HG02759 (cell line): ENCODE results near the gene POU2AF1.
"Not testable (repeated sequence)": the region's sequence is repeated elsewhere in the genome, so short reads cannot be mapped to it uniquely, and the experiment has no call there.

Source experiments
- ATAC-seq: cut with Tn5 transposase; IDR thresholded peaks from one replicate; pipeline ENCODE4 v1.9.1; 2021; ENCODE audit warnings: mild to moderate bottlenecking, moderate library complexity; ENCODE audit not compliant: unreplicated experiment

POU2AF1 gene

GRCh38 chr11:111322534-111322933, 56.5 kb downstream of the POU2AF1 start:
- no peak for ATAC-seq

GRCh38 chr11:111320728-111321568, 58.1 kb downstream of the POU2AF1 start:
- ATAC-seq: no peak

- not testable (repeated sequence) for ATAC-seq
These were observed 58.9 kb downstream of the POU2AF1 start for GRCh38 chr11:111320199-111320598.

- no peak for ATAC-seq
These were observed 59.8 kb downstream of the POU2AF1 start for GRCh38 chr11:111319296-111319695.

DNA sequence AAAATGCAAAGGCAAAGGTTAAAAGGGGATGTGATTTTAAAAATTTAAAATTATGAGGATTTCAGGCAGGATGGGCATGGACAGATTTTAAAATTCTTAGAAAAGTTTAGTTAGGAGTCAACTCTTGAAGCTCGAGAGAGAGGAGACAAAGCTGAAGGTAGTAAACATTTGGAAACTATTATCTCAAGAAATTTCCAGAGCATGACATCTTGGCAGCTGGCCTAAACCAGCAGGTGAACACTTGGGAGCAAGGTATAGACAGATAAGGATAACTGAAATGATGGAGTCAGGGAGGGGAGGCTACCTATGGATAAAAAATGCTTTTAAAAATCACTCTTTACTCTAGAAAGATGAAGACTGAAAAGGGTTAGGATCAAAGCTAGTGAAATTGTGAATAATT, 67.0 kb downstream of the POU2AF1 start:
- ATAC-seq: no peak

GRCh38 chr11:111310723-111311122, 68.4 kb downstream of the POU2AF1 start:
- ATAC-seq: no peak

- no peak for ATAC-seq
These were observed 69.0 kb downstream of the POU2AF1 start for GRCh38 chr11:111310088-111310487.

- ATAC-seq: no peak
These were observed 69.7 kb downstream of the POU2AF1 start for GRCh38 chr11:111309215-111309915.

DNA sequence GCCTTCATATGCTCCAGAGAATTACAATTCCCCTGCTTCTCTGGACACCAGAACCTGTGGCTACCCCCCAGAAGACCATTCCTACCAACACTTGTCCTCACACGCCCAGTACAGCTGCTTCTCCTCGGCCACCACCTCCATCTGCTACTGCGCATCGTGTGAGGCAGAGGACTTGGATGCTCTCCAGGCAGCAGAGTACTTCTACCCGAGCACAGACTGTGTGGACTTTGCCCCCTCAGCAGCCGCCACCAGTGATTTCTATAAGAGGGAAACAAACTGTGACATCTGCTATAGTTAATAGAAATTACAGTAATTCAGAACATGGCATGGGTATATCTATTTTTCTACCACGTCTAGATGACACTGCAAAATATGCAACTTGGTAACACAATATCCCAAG, 70.9 kb downstream of the POU2AF1 start:
- ATAC-seq: no peak

GRCh38 chr11:111307472-111308108, 71.5 kb downstream of the POU2AF1 start:
- ATAC-seq: no peak

DNA sequence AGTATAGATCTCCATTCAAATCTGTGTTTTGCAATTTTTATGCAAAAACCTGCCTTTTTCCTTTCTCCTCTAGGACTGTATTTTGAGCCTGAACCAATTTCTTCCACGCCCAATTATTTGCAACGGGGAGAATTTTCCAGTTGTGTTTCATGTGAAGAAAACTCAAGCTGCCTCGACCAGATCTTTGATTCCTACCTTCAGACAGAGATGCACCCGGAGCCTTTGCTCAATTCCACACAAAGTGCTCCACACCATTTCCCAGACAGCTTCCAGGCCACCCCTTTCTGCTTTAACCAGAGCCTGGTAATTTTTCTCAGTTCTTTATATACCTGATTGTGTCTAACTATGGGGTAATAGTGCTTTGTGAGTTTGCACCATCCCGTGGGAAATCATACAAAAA, 72.8 kb downstream of the POU2AF1 start:
- no peak for ATAC-seq

DNA sequence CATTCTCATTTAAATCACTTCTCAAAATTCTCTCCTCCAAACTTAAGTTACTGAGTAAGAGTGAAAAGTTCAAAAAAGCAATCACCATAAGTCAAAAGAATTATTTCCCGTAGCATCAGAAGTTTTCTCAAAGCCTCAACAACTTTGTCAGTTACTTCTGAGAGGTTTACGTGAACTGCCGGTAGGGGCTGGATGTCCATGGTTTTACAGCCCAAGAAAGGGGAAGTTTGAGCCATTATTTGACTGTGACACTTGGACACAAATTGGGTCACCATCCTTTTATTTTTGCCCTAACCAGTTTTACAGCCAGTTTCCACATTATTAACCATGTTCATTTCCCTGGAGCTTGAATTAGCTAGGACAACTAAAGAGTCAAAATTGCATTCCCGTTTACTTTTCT, 73.2 kb downstream of the POU2AF1 start:
- no peak for ATAC-seq

- no peak for ATAC-seq
These were observed 73.8 kb downstream of the POU2AF1 start for GRCh38 chr11:111305162-111305802.

- ATAC-seq: no peak
These were observed 75.6 kb downstream of the POU2AF1 start for GRCh38 chr11:111303461-111303860.

DNA sequence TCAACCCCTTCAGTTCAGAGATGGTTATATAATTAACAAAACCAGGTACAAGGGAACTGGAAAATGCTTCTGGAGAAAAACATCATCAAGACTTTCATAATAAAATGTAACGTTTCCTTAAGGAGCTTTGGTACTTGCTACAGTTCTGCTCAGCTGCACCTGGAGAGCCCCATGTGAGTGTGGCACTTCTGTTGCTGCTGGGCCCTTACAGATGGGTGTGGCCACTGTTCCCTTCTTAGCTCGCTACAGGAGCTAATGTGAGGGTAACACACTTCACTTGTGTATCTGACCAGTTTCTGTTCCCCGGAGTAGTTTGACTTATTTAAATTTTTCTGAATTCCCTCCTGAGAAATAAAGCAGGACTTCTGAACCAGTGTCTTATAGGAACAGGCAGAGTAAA, 76.8 kb downstream of the POU2AF1 start:
- ATAC-seq: no peak
